HEK293 (cell line): Measurements from ENCODE around the gene ANKRD23.

Experiments
- CTCF ChIP-seq: fragments of 450-650 bp; formaldehyde crosslinking; IDR thresholded peaks from 2 replicates; pipeline ENCODE4 v1.5.1; 2016; ENCODE audit warnings: missing biosample characterization, missing genetic modification characterization
- PRDM10 ChIP-seq: fragments of 450-650 bp; formaldehyde crosslinking; IDR thresholded peaks from 2 replicates; pipeline ENCODE4 v1.5.1; 2016; ENCODE audit warnings: missing biosample characterization, missing genetic modification characterization
- YY2 ChIP-seq: fragments of 450-650 bp; formaldehyde crosslinking; IDR thresholded peaks from 2 replicates; pipeline ENCODE4 v1.5.1; 2016; ENCODE audit warnings: missing biosample characterization, missing genetic modification characterization
- ZBTB7A ChIP-seq: fragments of 450-650 bp; formaldehyde crosslinking; IDR thresholded peaks from 2 replicates; pipeline ENCODE4 v1.5.1; 2016; ENCODE audit warnings: low read depth, missing biosample characterization, missing genetic modification characterization
- ZFP3 ChIP-seq: fragments of 450-650 bp; formaldehyde crosslinking; IDR thresholded peaks from 2 replicates; pipeline ENCODE4 v1.5.1; 2016; ENCODE audit warnings: low read depth, missing biosample characterization, missing genetic modification characterization
- ZNF146 ChIP-seq: fragments of 450-650 bp; formaldehyde crosslinking; IDR thresholded peaks from 2 replicates; pipeline ENCODE4 v1.5.1; 2016; ENCODE audit warnings: missing biosample characterization, missing genetic modification characterization
- ZNF157 ChIP-seq: fragments of 450-650 bp; formaldehyde crosslinking; IDR thresholded peaks from 2 replicates; pipeline ENCODE4 v1.5.1; 2016; ENCODE audit warnings: missing biosample characterization, missing genetic modification characterization
- ZNF175 ChIP-seq: fragments of 450-650 bp; formaldehyde crosslinking; IDR thresholded peaks from 2 replicates; pipeline ENCODE4 v1.5.1; 2016; ENCODE audit warnings: missing biosample characterization, missing genetic modification characterization
- ZNF18 ChIP-seq: fragments of 450-650 bp; formaldehyde crosslinking; IDR thresholded peaks from 2 replicates; pipeline ENCODE4 v1.5.1; 2016; ENCODE audit warnings: missing biosample characterization, missing genetic modification characterization
- ZNF266 ChIP-seq: fragments of 450-650 bp; formaldehyde crosslinking; IDR thresholded peaks from 2 replicates; pipeline ENCODE4 v1.5.1; 2016; ENCODE audit warnings: missing biosample characterization, missing genetic modification characterization, low read depth
- ZNF416 ChIP-seq: fragments of 450-650 bp; formaldehyde crosslinking; IDR thresholded peaks from 2 replicates; pipeline ENCODE4 v1.5.1; 2016; ENCODE audit warnings: missing biosample characterization, missing genetic modification characterization
- ZNF48 ChIP-seq: fragments of 450-650 bp; formaldehyde crosslinking; IDR thresholded peaks from 2 replicates; pipeline ENCODE4 v1.5.1; 2016; ENCODE audit warnings: missing biosample characterization, missing genetic modification characterization
- ZNF660 ChIP-seq: fragments of 450-650 bp; IDR thresholded peaks from 2 replicates; pipeline ENCODE4 v1.5.1; 2018; ENCODE audit warnings: missing biosample characterization, mild to moderate bottlenecking, missing genetic modification characterization

- TF ChIP-seq ZNF48 (tag by site-specific recombination), result no peak
- TF ChIP-seq ZFP3 (tag by site-specific recombination), result no peak
- no peak for TF ChIP-seq ZNF266
- TF ChIP-seq YY2 (tag by site-specific recombination), result no peak
- TF ChIP-seq ZNF175 (tag by site-specific recombination), result no peak
- TF ChIP-seq CTCF (tag by site-specific recombination), result no peak
- no peak for TF ChIP-seq ZBTB7A (tag by site-specific recombination)
- no peak for TF ChIP-seq ZNF157 (tag by site-specific recombination)
- TF ChIP-seq ZNF18 (tag by site-specific recombination), result no peak
- no peak for TF ChIP-seq ZNF416
- no peak for TF ChIP-seq PRDM10 (tag by site-specific recombination)
- no peak for TF ChIP-seq ZNF660 (tag by site-specific recombination)
- no peak for TF ChIP-seq ZNF146
These were observed 1.9 kb downstream of the ANKRD23 start for GRCh38 chr2:96841701-96842495.
